Testis (tissue), 2 donors: ENCODE measurements around the gene EIF2D.

Experiments used
- POLR2A ChIP-seq: fragments of 450-650 bp; IDR thresholded peaks from one replicate; pipeline ENCODE4 v1.6.1; 2017; ENCODE audit warnings: antibody characterized with exemption, mild to moderate bottlenecking, moderate library complexity
- TF ChIP-seq, protein P1 (sequence below), 3 experiments: fragments of 450-650 bp in 2 of 3; fragments of 200-600 bp in 1 of 3; sonication (generic) in 1 of 3; IDR thresholded peaks; one replicate each; pipeline ENCODE4 v1.5.1; 2016 to 2019; ENCODE audit warnings: antibody characterized with exemption in 3 of 3, mild to moderate bottlenecking in 2 of 3, moderate library complexity in 1 of 3

DNA sequence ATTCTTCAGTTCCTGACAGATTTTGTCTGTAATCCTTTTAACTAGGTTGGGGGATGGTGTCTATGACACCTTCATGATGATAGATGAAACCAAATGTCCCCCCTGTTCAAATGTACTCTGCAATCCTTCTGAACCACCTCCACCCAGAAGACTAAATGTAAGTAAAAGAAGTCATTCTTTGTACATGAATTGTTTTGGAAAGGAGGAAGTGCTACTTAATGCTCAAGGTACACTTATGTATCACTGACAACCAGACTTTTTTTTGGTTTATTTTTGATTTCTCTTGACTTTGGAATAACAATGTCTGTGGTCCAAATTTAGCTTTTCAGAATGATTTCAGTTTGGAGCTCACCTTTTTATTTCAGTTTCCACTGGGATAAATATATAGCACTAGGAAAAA is 25.3 kb upstream of the EIF2D start:
- no peak for TF ChIP-seq POLR2A
- TF ChIP-seq, protein P1, sequence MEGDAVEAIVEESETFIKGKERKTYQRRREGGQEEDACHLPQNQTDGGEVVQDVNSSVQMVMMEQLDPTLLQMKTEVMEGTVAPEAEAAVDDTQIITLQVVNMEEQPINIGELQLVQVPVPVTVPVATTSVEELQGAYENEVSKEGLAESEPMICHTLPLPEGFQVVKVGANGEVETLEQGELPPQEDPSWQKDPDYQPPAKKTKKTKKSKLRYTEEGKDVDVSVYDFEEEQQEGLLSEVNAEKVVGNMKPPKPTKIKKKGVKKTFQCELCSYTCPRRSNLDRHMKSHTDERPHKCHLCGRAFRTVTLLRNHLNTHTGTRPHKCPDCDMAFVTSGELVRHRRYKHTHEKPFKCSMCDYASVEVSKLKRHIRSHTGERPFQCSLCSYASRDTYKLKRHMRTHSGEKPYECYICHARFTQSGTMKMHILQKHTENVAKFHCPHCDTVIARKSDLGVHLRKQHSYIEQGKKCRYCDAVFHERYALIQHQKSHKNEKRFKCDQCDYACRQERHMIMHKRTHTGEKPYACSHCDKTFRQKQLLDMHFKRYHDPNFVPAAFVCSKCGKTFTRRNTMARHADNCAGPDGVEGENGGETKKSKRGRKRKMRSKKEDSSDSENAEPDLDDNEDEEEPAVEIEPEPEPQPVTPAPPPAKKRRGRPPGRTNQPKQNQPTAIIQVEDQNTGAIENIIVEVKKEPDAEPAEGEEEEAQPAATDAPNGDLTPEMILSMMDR (IDR thresholded peaks at IDR 0.05) = no peak
